HG02588 (cell line): ENCODE results near the gene PRR5.

Experiments used
- ATAC-seq: cut with Tn5 transposase; IDR thresholded peaks from one replicate; pipeline ENCODE4 v1.9.1; 2021; ENCODE audit warnings: mild to moderate bottlenecking, moderate library complexity; ENCODE audit not compliant: unreplicated experiment

PRR5 gene

GRCh38 chr22:44782363-44782963 is 80.5 kb downstream of the PRR5 start:
- no peak for ATAC-seq

GRCh38 chr22:44783091-44783490 is 81.1 kb downstream of the PRR5 start:
- no peak for ATAC-seq

GRCh38 chr22:44783581-44783980 is 81.6 kb downstream of the PRR5 start:
- ATAC-seq = no peak

GRCh38 chr22:44786136-44786535 is 84.1 kb downstream of the PRR5 start:
- ATAC-seq = no peak

GRCh38 chr22:44786610-44787009 is 84.6 kb downstream of the PRR5 start:
- ATAC-seq = no peak
